ENCODE measurements around the gene CFAP57. TPM values are rescaled to one million over a fixed set of nuclear protein-coding genes. Genes with fewer than 3 reads are reported as not detected.

The CFAP57 gene
- total and polyA plus RNA-seq, 2 of the 8 experiments (the other 6 are each of a cell fraction or from before 2014, with no cell fraction given): 0.20 to 0.80 TPM

DNA sequence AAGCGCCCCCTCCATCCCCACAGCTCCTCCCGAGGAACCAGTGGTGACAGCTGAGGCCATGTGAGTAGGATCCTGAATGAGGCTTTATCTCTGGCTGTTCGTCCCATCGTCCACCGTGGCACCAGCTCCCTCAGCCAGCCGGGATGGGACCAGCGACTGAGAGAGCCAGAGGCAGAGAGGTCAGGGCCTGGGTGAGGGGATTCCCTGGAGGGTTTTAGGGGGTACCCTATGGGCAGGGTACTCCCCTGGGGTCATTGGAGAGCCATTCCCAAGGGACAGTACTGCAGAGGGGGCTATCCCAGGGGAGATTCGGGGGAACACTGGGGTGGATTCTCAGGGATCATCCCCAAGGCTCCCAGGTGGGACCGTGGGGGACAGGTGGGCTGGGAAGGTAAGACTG is 100.0 kb downstream of the CFAP57 start:
- H3K79me1 ChIP-seq (ENCODE audit: low read depth, low read length): peaks cover 3% of the 10 kb centered on the region
- H2BK15ac ChIP-seq (ENCODE audit: low read length): no peak overlapping the region
- H3K18ac ChIP-seq (ENCODE audit: extremely low read depth, low read length): no peak overlapping the region
- H2BK5ac ChIP-seq (ENCODE audit: low read depth, low read length): no peak overlapping the region
- no peak overlapping the region for H4K5ac ChIP-seq (ENCODE audit: insufficient read length, low read depth, low read length)
- H3K79me2 ChIP-seq (ENCODE audit: control insufficient read depth in 1 of 2, insufficient read depth in 2 of 2, low read length in 2 of 2): 0 out of 4 replicates have a peak, but pooled peaks cover 0 to 3% of the 10 kb centered on the region in 2 experiments
- FAIRE-seq (no peak), DNase-seq (ENCODE audit: low read depth in 1 of 2, low spot score in 2 of 2) (no peak)
- H3K14ac ChIP-seq (ENCODE audit: insufficient read length): no peak overlapping the region
- 0 out of 2 replicates have a peak overlapping the region, but pooled peaks have one; percentile 44 for H2AK5ac ChIP-seq (ENCODE audit: low read depth, low read length)
- peak overlapping the region; percentile 40; the same call in 1 of the 2 replicates for H2BK12ac ChIP-seq (ENCODE audit: low read depth, low read length)
- peaks cover 5% of the 10 kb centered on the region; the same call in 1 of the 2 replicates for H3K23me2 ChIP-seq (ENCODE audit: low read depth, low read length)
- ChIA-PET POLR2A (ENCODE audit: partially characterized antibody) (interaction anchor here (0.7 to 3.2 kb wide), 5 partner anchors 9 to 86 kb away, joined by 3 to 31 read pairs (median 7); partner anchors contain the start of genes C1orf210 and CDC20), CTCF (ENCODE audit: partially characterized antibody) (interaction anchor here (1.0 to 2.0 kb wide), 2 partner anchors 9 to 13 kb away, joined by 4 to 12 read pairs; partner anchors contain the start of gene C1orf210)
- no peak overlapping the region for H3K56ac ChIP-seq (replicated peaks; ENCODE audit: insufficient read length, low read depth, low read length)
- no peak overlapping the region for H2BK20ac ChIP-seq (ENCODE audit: low read length)
- peaks cover 2 to 12% (median 6%) of the 10 kb centered on the region in 4 experiments; a peak in 6 of 8 replicates for H3K36me3 ChIP-seq (ENCODE audit: control insufficient read depth in 2 of 4, insufficient read depth in 4 of 4, low read length in 3 of 4)
- no peak overlapping the region for H2AFZ ChIP-seq (ENCODE audit: low read length)
- no peak overlapping the region for H2BK120ac ChIP-seq (replicated peaks; ENCODE audit: low read depth, low read length)
- no peak overlapping the region for H3K27ac ChIP-seq (ENCODE audit: low read depth, low read length)
- 95% methylated on average over 9 of the region's 9 CpGs; no CpG with 5 or more reads in 1 of the 2 experiments for WGBS, 2 experiments (ENCODE audit: extremely low coverage in 1 of 2, insufficient coverage in 1 of 2, insufficient read length in 1 of 2, insufficient replicate concordance in 2 of 2, low coverage in 1 of 2, low lambda C conversion rate in 2 of 2, missing lambda C conversion rate in 1 of 2)
- H4K91ac ChIP-seq (replicated peaks; ENCODE audit: insufficient read length, low read length): no peak overlapping the region
- no peak overlapping the region for H4K8ac ChIP-seq (ENCODE audit: extremely low read depth, insufficient read depth, low read length)
- H3K4me2 ChIP-seq (ENCODE audit: insufficient read depth in 1 of 2, low read depth in 2 of 2, low read length in 2 of 2): no peak overlapping the region; a peak in 1 of 4 replicates
- H3K9me3 ChIP-seq (ENCODE audit: insufficient read depth in 2 of 2, low read depth in 1 of 2, low read length in 1 of 2): no peaks in the 10 kb centered on the region
- H4K20me1 ChIP-seq (replicated peaks in 1 of 2; ENCODE audit: control insufficient read depth in 1 of 2, insufficient read depth in 2 of 2, low read length in 2 of 2): no peaks in the 10 kb centered on the region
- no peak overlapping the region for H3K4ac ChIP-seq (replicated peaks; ENCODE audit: insufficient read length, low read depth, low read length)
- no peak overlapping the region for H3K23ac ChIP-seq (ENCODE audit: insufficient read length)
- H3K9ac ChIP-seq (replicated peaks in 1 of 4; ENCODE audit: extremely low read depth in 1 of 4, low read depth in 3 of 4, low read length in 3 of 4): no peak overlapping the region
- no peak overlapping the region for H3K4me3 ChIP-seq (ENCODE audit: extremely low read depth in 1 of 4, insufficient read depth in 2 of 4, low read depth in 3 of 4, low read length in 4 of 4)
- H3K27me3 ChIP-seq (replicated peaks in 1 of 4; ENCODE audit: control insufficient read depth in 3 of 4, extremely low read depth in 1 of 4, insufficient read depth in 3 of 4, low read length in 3 of 4): no peaks in the 10 kb centered on the region
- peaks cover 0 to 12% (median 5%) of the 10 kb centered on the region in 4 experiments; a peak in 5 of 7 replicates for H3K4me1 ChIP-seq (replicated peaks in 1 of 4; ENCODE audit: control insufficient read depth in 3 of 4, insufficient read depth in 4 of 4, low read length in 3 of 4)
- TF ChIP-seq POU5F1 (IDR thresholded peaks at IDR 0.05; ENCODE audit: low read depth, low read length) (no peak), RFX5 (IDR thresholded peaks at IDR 0.05; ENCODE audit: borderline replicate concordance, low read depth, low read length) (no peak), MAFK (IDR thresholded peaks at IDR 0.05; ENCODE audit: low read depth, low read length) (no peak), ASH2L (IDR thresholded peaks at IDR 0.05; ENCODE audit: low read length) (no peak), POLR2AphosphoS5 (IDR thresholded peaks at IDR 0.05; ENCODE audit: low read depth, low read length) (no peak), SRF (IDR thresholded peaks at IDR 0.05; ENCODE audit: low read depth, low read length) (no peak), CEBPB (IDR thresholded peaks at IDR 0.05; ENCODE audit: low read depth, low read length) (no peak), JUN (IDR thresholded peaks at IDR 0.05; ENCODE audit: low read depth, low read length) (no peak), NRF1 (IDR thresholded peaks at IDR 0.05; ENCODE audit: low read depth, low read length) (no peak), EGR1 (IDR thresholded peaks at IDR 0.05; ENCODE audit: borderline replicate concordance, low read depth, low read length) (no peak), BCL11A (IDR thresholded peaks at IDR 0.05; ENCODE audit: low read depth in 2 of 2, low read length in 2 of 2) (no peak), SIN3A (conservative IDR thresholded peaks at IDR 0.05 in 1 of 2, IDR thresholded peaks at IDR 0.05 in 1 of 2; ENCODE audit: low read depth in 1 of 2, low read length in 2 of 2) (no peak), RAD21 (IDR thresholded peaks at IDR 0.05 in 1 of 2, conservative IDR thresholded peaks at IDR 0.05 in 1 of 2; ENCODE audit: low read depth in 2 of 2, low read length in 2 of 2) (no peak), KDM5A (IDR thresholded peaks at IDR 0.05; ENCODE audit: low read length) (no peak), CREB1 (IDR thresholded peaks at IDR 0.05) (no peak)

All from H1 (cell line).